Subcutaneous abdominal adipose tissue (tissue), 5 donors: ENCODE data around the gene SH3D21.

ENCODE experiments used
- H3K27ac ChIP-seq: one replicate; pipeline ENCODE4 v1.7.0; 2013; ENCODE audit warnings: low read depth, mild to moderate bottlenecking, inconsistent platforms, low read length, moderate library complexity
- H3K27me3 ChIP-seq, 5 donors: one replicate each; pipeline ENCODE4 v1.7.0; 2013; ENCODE audit warnings: low read length in 5 of 5, inconsistent platforms in 1 of 5; ENCODE audit not compliant: control insufficient read depth in 5 of 5, insufficient read depth in 4 of 5
- H3K36me3 ChIP-seq, 5 donors: one replicate each; pipeline ENCODE4 v1.7.0; 2013; ENCODE audit warnings: low read length in 5 of 5; ENCODE audit not compliant: control insufficient read depth in 5 of 5, insufficient read depth in 5 of 5
- H3K4me1 ChIP-seq, 5 donors: one replicate each; pipeline ENCODE4 v1.7.0; 2013; ENCODE audit warnings: low read length in 5 of 5, mild to moderate bottlenecking in 3 of 5, moderate library complexity in 1 of 5; ENCODE audit not compliant: control insufficient read depth in 5 of 5, insufficient read depth in 5 of 5
- H3K4me3 ChIP-seq, 5 donors: one replicate each; pipeline ENCODE4 v1.7.0; 2013; ENCODE audit warnings: low read length in 5 of 5, low read depth in 1 of 5
- H3K9ac ChIP-seq, 5 donors: one replicate each; pipeline ENCODE4 v1.7.0; 2013; ENCODE audit warnings: low read length in 5 of 5, mild to moderate bottlenecking in 4 of 5, moderate library complexity in 3 of 5
- H3K9me3 ChIP-seq, 5 donors: one replicate each; pipeline ENCODE4 v1.7.0; 2013; ENCODE audit warnings: low read length in 5 of 5; ENCODE audit not compliant: control insufficient read depth in 5 of 5
- donor health status: healthy.
- donor health status: healthy.
- donor health status: healthy.
- donor health status: healthy.
- donor health status: healthy.

Gene SH3D21

DNA sequence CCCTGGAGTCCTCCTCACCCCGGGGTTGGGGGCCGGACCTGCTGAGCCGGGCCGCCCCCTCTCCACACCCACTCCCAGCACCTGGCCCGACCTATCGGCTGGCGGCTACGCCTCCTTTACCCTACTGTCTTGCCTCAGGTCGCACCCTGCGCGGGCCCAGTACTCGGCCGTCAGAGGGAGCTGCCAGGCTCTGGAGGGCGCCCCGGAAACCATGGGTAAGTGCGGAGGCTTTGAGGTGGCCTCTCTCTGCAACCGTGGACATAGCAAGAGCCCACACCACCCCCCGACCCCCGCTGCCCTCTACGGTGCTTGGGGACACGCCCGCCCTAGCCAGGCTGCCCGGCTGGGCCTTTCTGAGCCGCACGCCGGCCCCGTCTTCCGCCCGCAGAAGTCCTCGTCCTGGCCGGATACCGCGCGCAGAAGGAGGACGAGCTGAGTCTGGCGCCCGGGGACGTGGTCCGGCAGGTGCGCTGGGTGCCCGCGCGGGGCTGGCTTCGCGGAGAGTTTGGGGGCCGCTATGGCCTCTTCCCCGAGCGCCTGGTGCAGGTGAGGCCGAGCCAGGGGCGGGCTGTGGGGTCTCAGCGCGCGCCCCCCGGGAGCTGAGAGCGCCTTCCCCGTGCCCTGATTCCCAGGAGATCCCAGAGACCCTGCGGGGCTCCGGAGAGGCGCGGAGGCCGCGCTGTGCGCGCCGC, at the start of gene SH3D21:
Gene SH3D21 (plus strand): TSS at position 159 of the 692 bp plus-strand sequence. CDS start 53 bp downstream, at position 212.
- Histone ChIP-seq H3K9ac (peak within 1 kb of the TSS in 4 of 5 donors; percentile 54 to 73 (median 56)), H3K4me1 (peaks cover 2 to 27% (median 16%) of the 10 kb centered on the region in 5 donors), H3K27me3 (no peaks in the 10 kb centered on the region), H3K36me3 (peaks cover 4 to 35% (median 30%) of the 10 kb centered on the region in 5 donors), H3K4me3 (peak within 1 kb of the TSS; percentile 68 to 75 (median 73)), H3K9me3 (no peaks in the 10 kb centered on the region), H3K27ac (peak within 1 kb of the TSS; percentile 40)

GRCh38 chr1:36256558-36257374, 49.4 kb upstream of the SH3D21 start:
- peak overlapping the region; percentile 1 for H3K27ac ChIP-seq
- H3K27me3 ChIP-seq, result no peaks in the 10 kb centered on the region
- H3K4me3 ChIP-seq, result no peak overlapping the region
- no peaks in the 10 kb centered on the region for H3K9me3 ChIP-seq
- H3K9ac ChIP-seq, result no peak overlapping the region
- H3K4me1 ChIP-seq, result peaks cover 0 to 40% (median 29%) of the 10 kb centered on the region in 5 donors
- H3K36me3 ChIP-seq, result peaks cover 0 to 30% (median 10%) of the 10 kb centered on the region in 5 donors

DNA sequence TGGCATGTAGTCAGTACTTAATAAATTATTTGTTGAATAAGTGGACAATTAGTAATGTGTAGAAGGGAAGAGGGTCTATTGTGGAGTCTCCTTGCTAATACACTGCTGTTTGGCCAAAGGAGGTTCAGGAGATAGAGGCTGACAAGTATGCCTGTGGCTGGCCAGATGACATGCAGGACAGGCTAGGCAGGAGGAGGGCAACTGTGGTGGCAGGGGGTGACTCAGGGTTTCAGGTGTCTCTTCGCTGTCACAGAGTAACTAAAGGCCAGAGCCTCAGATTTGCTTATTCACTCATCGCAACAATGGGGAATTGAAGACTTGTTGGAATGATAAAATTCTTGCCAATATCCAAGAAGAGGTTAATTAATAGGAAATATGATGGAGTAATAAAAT, 48.8 kb upstream of the SH3D21 start:
- Histone ChIP-seq H3K27ac (peak overlapping the region; percentile 1), H3K4me3 (no peak overlapping the region), H3K4me1 (peaks cover 0 to 36% (median 26%) of the 10 kb centered on the region in 5 donors), H3K9ac (no peak overlapping the region), H3K9me3 (no peaks in the 10 kb centered on the region), H3K27me3 (no peaks in the 10 kb centered on the region), H3K36me3 (peaks cover 0 to 33% (median 10%) of the 10 kb centered on the region in 5 donors)

GRCh38 chr1:36258960-36259344, 47.2 kb upstream of the SH3D21 start:
- Histone ChIP-seq H3K9me3 (no peaks in the 10 kb centered on the region), H3K36me3 (peaks cover 6 to 34% (median 10%) of the 10 kb centered on the region in 5 donors), H3K27me3 (no peaks in the 10 kb centered on the region), H3K4me3 (no peak overlapping the region), H3K27ac (no peak overlapping the region), H3K9ac (no peak overlapping the region), H3K4me1 (peaks cover 0 to 23% (median 20%) of the 10 kb centered on the region in 5 donors)

GRCh38 chr1:36268981-36269380, 37.2 kb upstream of the SH3D21 start:
- H3K4me3 ChIP-seq, result no peak overlapping the region
- no peak overlapping the region for H3K27ac ChIP-seq
- H3K9ac ChIP-seq, result no peak overlapping the region
- H3K27me3 ChIP-seq, result no peaks in the 10 kb centered on the region
- no peaks in the 10 kb centered on the region for H3K9me3 ChIP-seq
- peaks cover 7 to 34% (median 22%) of the 10 kb centered on the region in 5 donors for H3K36me3 ChIP-seq
- H3K4me1 ChIP-seq, result peaks cover 0 to 13% (median 11%) of the 10 kb centered on the region in 5 donors

DNA sequence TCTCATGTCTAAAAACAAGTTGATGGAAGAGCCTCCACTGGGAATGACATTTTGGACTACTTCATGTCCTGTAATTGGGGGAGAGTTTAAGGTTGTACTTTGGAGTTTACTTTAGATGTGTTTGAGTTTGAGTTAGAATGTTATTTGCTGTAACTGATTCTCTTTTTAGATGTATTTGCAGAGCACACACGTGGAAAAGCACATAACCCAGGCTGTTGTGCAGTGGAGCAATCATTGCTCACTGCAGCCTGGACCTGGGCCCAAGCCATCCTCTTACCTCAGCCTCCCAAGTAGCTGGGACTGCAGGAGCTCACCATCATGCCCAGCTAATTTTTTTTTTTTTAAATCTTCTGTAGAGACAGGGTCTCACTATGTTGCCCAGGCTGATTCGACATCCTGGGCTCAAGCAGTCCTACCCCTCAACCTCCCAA, 36.7 kb upstream of the SH3D21 start:
- Histone ChIP-seq H3K27ac (no peak overlapping the region), H3K4me3 (no peak overlapping the region), H3K36me3 (peaks cover 10 to 30% (median 22%) of the 10 kb centered on the region in 5 donors), H3K27me3 (no peaks in the 10 kb centered on the region), H3K9me3 (no peaks in the 10 kb centered on the region), H3K9ac (no peak overlapping the region), H3K4me1 (peaks cover 0 to 13% (median 11%) of the 10 kb centered on the region in 5 donors)

GRCh38 chr1:36273024-36273423, 33.1 kb upstream of the SH3D21 start:
- peaks cover 0 to 7% (median 5%) of the 10 kb centered on the region in 5 donors for H3K4me1 ChIP-seq
- peaks cover 10 to 28% (median 19%) of the 10 kb centered on the region in 5 donors for H3K36me3 ChIP-seq
- no peak overlapping the region for H3K4me3 ChIP-seq
- no peak overlapping the region for H3K9ac ChIP-seq
- H3K27ac ChIP-seq, result no peak overlapping the region
- H3K9me3 ChIP-seq, result no peaks in the 10 kb centered on the region
- no peaks in the 10 kb centered on the region for H3K27me3 ChIP-seq

DNA sequence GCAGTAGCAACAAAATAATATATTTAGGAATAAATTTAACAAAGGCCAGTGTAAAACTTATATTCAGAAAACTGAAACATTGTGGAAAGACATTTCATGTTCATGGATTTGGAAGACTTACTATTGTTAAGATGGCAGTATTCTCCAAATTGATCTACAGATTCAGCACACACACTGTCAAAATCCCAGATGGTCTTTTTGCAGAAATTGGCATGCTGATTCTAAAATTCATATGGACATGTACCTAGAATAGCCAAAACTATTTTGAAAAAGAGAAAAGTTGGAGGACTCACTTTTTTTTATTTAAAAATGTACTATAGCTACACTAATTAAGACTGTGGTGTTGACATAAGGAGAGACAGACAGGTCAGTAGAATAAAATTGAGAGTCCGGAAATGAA, 32.0 kb upstream of the SH3D21 start:
- Histone ChIP-seq H3K4me3 (no peak overlapping the region), H3K27me3 (no peaks in the 10 kb centered on the region), H3K9ac (no peak overlapping the region), H3K9me3 (no peaks in the 10 kb centered on the region), H3K4me1 (peaks cover 0 to 7% (median 6%) of the 10 kb centered on the region in 5 donors), H3K36me3 (peaks cover 10 to 25% (median 17%) of the 10 kb centered on the region in 5 donors), H3K27ac (no peak overlapping the region)

GRCh38 chr1:36276688-36277087, 29.5 kb upstream of the SH3D21 start:
- no peak overlapping the region for H3K4me3 ChIP-seq
- peaks cover 8 to 16% (median 14%) of the 10 kb centered on the region in 5 donors for H3K36me3 ChIP-seq
- peaks cover 0 to 12% (median 11%) of the 10 kb centered on the region in 5 donors for H3K4me1 ChIP-seq
- H3K9ac ChIP-seq, result no peak overlapping the region
- H3K27me3 ChIP-seq, result no peaks in the 10 kb centered on the region
- H3K27ac ChIP-seq, result no peak overlapping the region
- no peaks in the 10 kb centered on the region for H3K9me3 ChIP-seq
